ENCODE data around the gene CLDN34.

- TF ChIP-seq POLR2AphosphoS5 (IDR thresholded peaks at IDR 0.05) (peak in 1 of 3 donors; percentile 55), CTCF (IDR thresholded peaks at IDR 0.05) (no peak), EP300 (IDR thresholded peaks at IDR 0.05) (no peak)
Measured at GRCh38 chrX:10010686-10011085, 43.5 kb downstream of the CLDN34 start.

All from stomach (tissue), 4 donors.